ENCODE results near the gene NYNRIN.

The NYNRIN gene

GRCh38 chr14:24392325-24393091, 6.3 kb upstream of the NYNRIN start:
- Histone ChIP-seq H3K36me3 (ENCODE audit: control insufficient read depth in 2 of 2, insufficient read depth in 2 of 2, low read length in 2 of 2) (no peaks in the 10 kb centered on the region), H3K4me1 (ENCODE audit: control insufficient read depth, insufficient read depth, low read length) (peaks cover 3% of the 10 kb centered on the region), H3K27me3 (ENCODE audit: control insufficient read depth in 1 of 2, insufficient read depth in 2 of 2, low read length in 2 of 2) (peaks cover 0 to 4% of the 10 kb centered on the region in 2 donors), H3K4me3 (ENCODE audit: low read length in 2 of 2) (no peak overlapping the region), H3K9ac (ENCODE audit: low read length in 2 of 2) (no peak overlapping the region), H3K27ac (ENCODE audit: low read length) (no peak overlapping the region), H3K9me3 (ENCODE audit: control insufficient read depth in 2 of 2, low read length in 2 of 2) (no peaks in the 10 kb centered on the region)

GRCh38 chr14:24394275-24394674, 4.5 kb upstream of the NYNRIN start:
- H3K9me3 ChIP-seq (ENCODE audit: control insufficient read depth in 2 of 2, low read length in 2 of 2): no peaks in the 10 kb centered on the region
- no peak overlapping the region for H3K9ac ChIP-seq (ENCODE audit: low read length in 2 of 2)
- peaks cover 0 to 4% of the 10 kb centered on the region in 2 donors for H3K27me3 ChIP-seq (ENCODE audit: control insufficient read depth in 1 of 2, insufficient read depth in 2 of 2, low read length in 2 of 2)
- H3K36me3 ChIP-seq (ENCODE audit: control insufficient read depth in 2 of 2, insufficient read depth in 2 of 2, low read length in 2 of 2): no peaks in the 10 kb centered on the region
- no peak overlapping the region for H3K27ac ChIP-seq (ENCODE audit: low read length)
- peaks cover 14% of the 10 kb centered on the region for H3K4me1 ChIP-seq (ENCODE audit: control insufficient read depth, insufficient read depth, low read length)
- H3K4me3 ChIP-seq (ENCODE audit: low read length in 2 of 2): no peak overlapping the region

GRCh38 chr14:24395609-24396582, 2.9 kb upstream of the NYNRIN start:
- Histone ChIP-seq H3K27me3 (ENCODE audit: control insufficient read depth in 1 of 2, insufficient read depth in 2 of 2, low read length in 2 of 2) (peaks cover 0 to 4% of the 10 kb centered on the region in 2 donors), H3K36me3 (ENCODE audit: control insufficient read depth in 2 of 2, insufficient read depth in 2 of 2, low read length in 2 of 2) (no peaks in the 10 kb centered on the region), H3K4me3 (ENCODE audit: low read length in 2 of 2) (no peak overlapping the region), H3K27ac (ENCODE audit: low read length) (no peak overlapping the region), H3K9me3 (ENCODE audit: control insufficient read depth in 2 of 2, low read length in 2 of 2) (no peaks in the 10 kb centered on the region), H3K9ac (ENCODE audit: low read length in 2 of 2) (no peak overlapping the region), H3K4me1 (ENCODE audit: control insufficient read depth, insufficient read depth, low read length) (peaks cover 27% of the 10 kb centered on the region)

GRCh38 chr14:24397639-24398292, 1.0 kb upstream of the NYNRIN start:
- Histone ChIP-seq H3K27ac (ENCODE audit: low read length) (peak overlapping the region; percentile 71), H3K36me3 (ENCODE audit: control insufficient read depth in 2 of 2, insufficient read depth in 2 of 2, low read length in 2 of 2) (no peaks in the 10 kb centered on the region), H3K27me3 (ENCODE audit: control insufficient read depth in 1 of 2, insufficient read depth in 2 of 2, low read length in 2 of 2) (no peaks in the 10 kb centered on the region), H3K4me1 (ENCODE audit: control insufficient read depth, insufficient read depth, low read length) (peaks cover 29% of the 10 kb centered on the region), H3K4me3 (ENCODE audit: low read length in 2 of 2) (peak overlapping the region in 1 of 2 donors; percentile 83), H3K9ac (ENCODE audit: low read length in 2 of 2) (peak overlapping the region; percentile 28 to 58), H3K9me3 (ENCODE audit: control insufficient read depth in 2 of 2, low read length in 2 of 2) (no peaks in the 10 kb centered on the region)

- peaks cover 34% of the 10 kb centered on the region for H3K4me1 ChIP-seq (ENCODE audit: control insufficient read depth, insufficient read depth, low read length)
- H3K9ac ChIP-seq (ENCODE audit: low read length in 2 of 2): peak overlapping the region; percentile 28 to 58
- H3K27ac ChIP-seq (ENCODE audit: low read length): peak overlapping the region; percentile 71
Measured at GRCh38 chr14:24398293-24398652, 530 bp upstream of the NYNRIN start.

GRCh38 chr14:24399447-24399822, 632 bp downstream of the NYNRIN start:
- peak overlapping the region; percentile 20 to 68 for H3K9ac ChIP-seq (ENCODE audit: low read length in 2 of 2)
- H3K36me3 ChIP-seq (ENCODE audit: control insufficient read depth in 2 of 2, insufficient read depth in 2 of 2, low read length in 2 of 2): no peaks in the 10 kb centered on the region
- H3K9me3 ChIP-seq (ENCODE audit: control insufficient read depth in 2 of 2, low read length in 2 of 2): no peaks in the 10 kb centered on the region
- peak overlapping the region; percentile 68 to 83 for H3K4me3 ChIP-seq (ENCODE audit: low read length in 2 of 2)
- peak overlapping the region; percentile 6 for H3K27ac ChIP-seq (ENCODE audit: low read length)
- peaks cover 37% of the 10 kb centered on the region for H3K4me1 ChIP-seq (ENCODE audit: control insufficient read depth, insufficient read depth, low read length)
- H3K27me3 ChIP-seq (ENCODE audit: control insufficient read depth in 1 of 2, insufficient read depth in 2 of 2, low read length in 2 of 2): no peaks in the 10 kb centered on the region

More at GRCh38 chr14:24398293-24398652, 530 bp upstream of the NYNRIN start:
- H3K36me3 ChIP-seq (ENCODE audit: control insufficient read depth in 2 of 2, insufficient read depth in 2 of 2, low read length in 2 of 2): no peaks in the 10 kb centered on the region
- peak overlapping the region in 1 of 2 donors; percentile 83 for H3K4me3 ChIP-seq (ENCODE audit: low read length in 2 of 2)
- H3K9me3 ChIP-seq (ENCODE audit: control insufficient read depth in 2 of 2, low read length in 2 of 2): no peaks in the 10 kb centered on the region
- no peaks in the 10 kb centered on the region for H3K27me3 ChIP-seq (ENCODE audit: control insufficient read depth in 1 of 2, insufficient read depth in 2 of 2, low read length in 2 of 2)

- H3K27ac ChIP-seq (ENCODE audit: low read length): no peak overlapping the region
- H3K27me3 ChIP-seq (ENCODE audit: control insufficient read depth in 1 of 2, insufficient read depth in 2 of 2, low read length in 2 of 2): no peaks in the 10 kb centered on the region
Measured at GRCh38 chr14:24399999-24400718, 1.4 kb downstream of the NYNRIN start.

GRCh38 chr14:24401810-24402702, 3.3 kb downstream of the NYNRIN start:
- H3K27me3 ChIP-seq (ENCODE audit: control insufficient read depth in 1 of 2, insufficient read depth in 2 of 2, low read length in 2 of 2): no peaks in the 10 kb centered on the region

More at GRCh38 chr14:24399999-24400718, 1.4 kb downstream of the NYNRIN start:
- Histone ChIP-seq H3K4me3 (ENCODE audit: low read length in 2 of 2) (peak overlapping the region; percentile 68 to 83), H3K36me3 (ENCODE audit: control insufficient read depth in 2 of 2, insufficient read depth in 2 of 2, low read length in 2 of 2) (no peaks in the 10 kb centered on the region), H3K9ac (ENCODE audit: low read length in 2 of 2) (peak overlapping the region; percentile 20 to 68), H3K9me3 (ENCODE audit: control insufficient read depth in 2 of 2, low read length in 2 of 2) (no peaks in the 10 kb centered on the region), H3K4me1 (ENCODE audit: control insufficient read depth, insufficient read depth, low read length) (peaks cover 39% of the 10 kb centered on the region)

GRCh38 chr14:24403294-24403998, 4.6 kb downstream of the NYNRIN start:
- Histone ChIP-seq H3K9me3 (ENCODE audit: control insufficient read depth in 2 of 2, low read length in 2 of 2) (no peaks in the 10 kb centered on the region), H3K4me1 (ENCODE audit: control insufficient read depth, insufficient read depth, low read length) (peaks cover 30% of the 10 kb centered on the region), H3K27ac (ENCODE audit: low read length) (no peak overlapping the region), H3K36me3 (ENCODE audit: control insufficient read depth in 2 of 2, insufficient read depth in 2 of 2, low read length in 2 of 2) (peaks cover 0 to 7% of the 10 kb centered on the region in 2 donors), H3K4me3 (ENCODE audit: low read length in 2 of 2) (peak overlapping the region in 1 of 2 donors; percentile 10), H3K27me3 (ENCODE audit: control insufficient read depth in 1 of 2, insufficient read depth in 2 of 2, low read length in 2 of 2) (no peaks in the 10 kb centered on the region), H3K9ac (ENCODE audit: low read length in 2 of 2) (no peak overlapping the region)

More at GRCh38 chr14:24401810-24402702, 3.3 kb downstream of the NYNRIN start:
- H3K9ac ChIP-seq (ENCODE audit: low read length in 2 of 2): peak overlapping the region in 1 of 2 donors; percentile 6
- peaks cover 39% of the 10 kb centered on the region for H3K4me1 ChIP-seq (ENCODE audit: control insufficient read depth, insufficient read depth, low read length)
- peak overlapping the region; percentile 18 for H3K27ac ChIP-seq (ENCODE audit: low read length)
- H3K4me3 ChIP-seq (ENCODE audit: low read length in 2 of 2): no peak overlapping the region
- H3K36me3 ChIP-seq (ENCODE audit: control insufficient read depth in 2 of 2, insufficient read depth in 2 of 2, low read length in 2 of 2): peaks cover 0 to 2% of the 10 kb centered on the region in 2 donors
- no peaks in the 10 kb centered on the region for H3K9me3 ChIP-seq (ENCODE audit: control insufficient read depth in 2 of 2, low read length in 2 of 2)
